ENCODE measurements around the gene ABCB9. TPM values are rescaled to one million over a fixed set of nuclear protein-coding genes. Genes with fewer than 3 reads are reported as not detected.
"Not testable (repeated sequence)": the region's sequence is repeated elsewhere in the genome, so short reads cannot be mapped to it uniquely, and the experiment has no call there.

ABCB9 gene
- total RNA-seq, 1 experiment from 2014 or later, result 1.7 TPM

- Histone ChIP-seq H3K36me3 (replicated peaks; ENCODE audit: control insufficient read depth, insufficient read depth, low read length) (no peaks in the 10 kb centered on the region), H3K27me3 (ENCODE audit: control insufficient read depth, insufficient read depth, low read length) (no peaks in the 10 kb centered on the region), H3K4me3 (ENCODE audit: insufficient read depth, low read depth, low read length) (no peak overlapping the region)
- peak; percentile 43 for DNase-seq
These were observed 36.5 kb downstream of the ABCB9 start for GRCh38 chr12:122929812-122930211.

- H3K36me3 ChIP-seq (replicated peaks; ENCODE audit: control insufficient read depth, insufficient read depth, low read length), result no peaks in the 10 kb centered on the region
- H3K4me3 ChIP-seq (ENCODE audit: insufficient read depth, low read depth, low read length), result no peak overlapping the region
- no peaks in the 10 kb centered on the region for H3K27me3 ChIP-seq (ENCODE audit: control insufficient read depth, insufficient read depth, low read length)
- no peak for DNase-seq
These were observed 37.1 kb downstream of the ABCB9 start for GRCh38 chr12:122929148-122929538.

- DNase-seq, result peak; percentile 42
- Histone ChIP-seq H3K4me3 (ENCODE audit: insufficient read depth, low read depth, low read length) (no peak overlapping the region), H3K27me3 (ENCODE audit: control insufficient read depth, insufficient read depth, low read length) (no peaks in the 10 kb centered on the region), H3K36me3 (replicated peaks; ENCODE audit: control insufficient read depth, insufficient read depth, low read length) (no peaks in the 10 kb centered on the region)
These were observed 37.7 kb downstream of the ABCB9 start for GRCh38 chr12:122928404-122929147.

GRCh38 chr12:122927756-122928403 is 38.4 kb downstream of the ABCB9 start:
- H3K27me3 ChIP-seq (ENCODE audit: control insufficient read depth, insufficient read depth, low read length), result no peaks in the 10 kb centered on the region
- no peak for DNase-seq
- no peak overlapping the region for H3K4me3 ChIP-seq (ENCODE audit: insufficient read depth, low read depth, low read length)
- H3K36me3 ChIP-seq (replicated peaks; ENCODE audit: control insufficient read depth, insufficient read depth, low read length), result no peaks in the 10 kb centered on the region

- H3K4me3 ChIP-seq (ENCODE audit: insufficient read depth, low read depth, low read length), result no peak overlapping the region
- H3K36me3 ChIP-seq (replicated peaks; ENCODE audit: control insufficient read depth, insufficient read depth, low read length), result no peaks in the 10 kb centered on the region
- DNase-seq, result peak; percentile 57
- no peaks in the 10 kb centered on the region for H3K27me3 ChIP-seq (ENCODE audit: control insufficient read depth, insufficient read depth, low read length)
These were observed 44.3 kb downstream of the ABCB9 start for GRCh38 chr12:122921917-122922316.

GRCh38 chr12:122920687-122921086 is 45.6 kb downstream of the ABCB9 start:
- H3K4me3 ChIP-seq (ENCODE audit: insufficient read depth, low read depth, low read length), result no peak overlapping the region
- DNase-seq, result no peak

GRCh38 chr12:122918827-122919226 is 47.4 kb downstream of the ABCB9 start:
- H3K27me3 ChIP-seq (ENCODE audit: control insufficient read depth, insufficient read depth, low read length), result no peaks in the 10 kb centered on the region
- no peaks in the 10 kb centered on the region for H3K36me3 ChIP-seq (replicated peaks; ENCODE audit: control insufficient read depth, insufficient read depth, low read length)
- no peak overlapping the region for H3K4me3 ChIP-seq (ENCODE audit: insufficient read depth, low read depth, low read length)
- DNase-seq, result no peak

More at GRCh38 chr12:122920687-122921086, 45.6 kb downstream of the ABCB9 start:
- no peaks in the 10 kb centered on the region for H3K36me3 ChIP-seq (replicated peaks; ENCODE audit: control insufficient read depth, insufficient read depth, low read length)
- no peaks in the 10 kb centered on the region for H3K27me3 ChIP-seq (ENCODE audit: control insufficient read depth, insufficient read depth, low read length)

GRCh38 chr12:122917507-122918121 is 48.6 kb downstream of the ABCB9 start:
- Histone ChIP-seq H3K4me3 (ENCODE audit: insufficient read depth, low read depth, low read length) (no peak overlapping the region), H3K27me3 (ENCODE audit: control insufficient read depth, insufficient read depth, low read length) (no peaks in the 10 kb centered on the region), H3K36me3 (replicated peaks; ENCODE audit: control insufficient read depth, insufficient read depth, low read length) (no peaks in the 10 kb centered on the region)
- DNase-seq, result peak; percentile 22

GRCh38 chr12:122909442-122910288 is 56.6 kb downstream of the ABCB9 start:
- Histone ChIP-seq H3K4me3 (ENCODE audit: insufficient read depth, low read depth, low read length) (no peak overlapping the region), H3K36me3 (replicated peaks; ENCODE audit: control insufficient read depth, insufficient read depth, low read length) (no peaks in the 10 kb centered on the region), H3K27me3 (ENCODE audit: control insufficient read depth, insufficient read depth, low read length) (no peaks in the 10 kb centered on the region)
- peak; percentile 79 for DNase-seq

GRCh38 chr12:122908915-122909314 is 57.3 kb downstream of the ABCB9 start:
- DNase-seq, result no peak
- H3K27me3 ChIP-seq (ENCODE audit: control insufficient read depth, insufficient read depth, low read length), result no peaks in the 10 kb centered on the region
- H3K4me3 ChIP-seq (ENCODE audit: insufficient read depth, low read depth, low read length), result no peak overlapping the region
- no peaks in the 10 kb centered on the region for H3K36me3 ChIP-seq (replicated peaks; ENCODE audit: control insufficient read depth, insufficient read depth, low read length)

GRCh38 chr12:122905258-122905657 is 61.0 kb downstream of the ABCB9 start:
- DNase-seq; H3K4me3 ChIP-seq (ENCODE audit: insufficient read depth, low read depth, low read length); H3K36me3 ChIP-seq (replicated peaks; ENCODE audit: control insufficient read depth, insufficient read depth, low read length); H3K27me3 ChIP-seq (ENCODE audit: control insufficient read depth, insufficient read depth, low read length): not testable (repeated sequence)

GRCh38 chr12:122903693-122904034 is 62.6 kb downstream of the ABCB9 start:
- no peaks in the 10 kb centered on the region for H3K36me3 ChIP-seq (replicated peaks; ENCODE audit: control insufficient read depth, insufficient read depth, low read length)
- no peak overlapping the region for H3K4me3 ChIP-seq (ENCODE audit: insufficient read depth, low read depth, low read length)
- H3K27me3 ChIP-seq (ENCODE audit: control insufficient read depth, insufficient read depth, low read length), result no peaks in the 10 kb centered on the region
- peak; percentile 30 for DNase-seq

GRCh38 chr12:122902854-122903692 is 63.2 kb downstream of the ABCB9 start:
- no peak overlapping the region for H3K4me3 ChIP-seq (ENCODE audit: insufficient read depth, low read depth, low read length)
- no peaks in the 10 kb centered on the region for H3K27me3 ChIP-seq (ENCODE audit: control insufficient read depth, insufficient read depth, low read length)
- DNase-seq, result peak; percentile 40
- H3K36me3 ChIP-seq (replicated peaks; ENCODE audit: control insufficient read depth, insufficient read depth, low read length), result no peaks in the 10 kb centered on the region

- Histone ChIP-seq H3K36me3 (replicated peaks; ENCODE audit: control insufficient read depth, insufficient read depth, low read length) (no peaks in the 10 kb centered on the region), H3K27me3 (ENCODE audit: control insufficient read depth, insufficient read depth, low read length) (peaks cover 14% of the 10 kb centered on the region), H3K4me3 (ENCODE audit: insufficient read depth, low read depth, low read length) (no peak overlapping the region)
- no peak for DNase-seq
These were observed 66.4 kb downstream of the ABCB9 start for GRCh38 chr12:122899887-122900286.

Measured in H7 (cell line).